Hepatocyte (in vitro differentiated cells): ENCODE data around the gene ADD1.

Experiments used
- EZH2 ChIP-seq: fragments of 200-600 bp; sonication (generic); IDR thresholded peaks from 2 replicates; pipeline ENCODE4 v1.6.1; 2016; ENCODE audit warnings: antibody characterized with exemption, mild to moderate bottlenecking, borderline replicate concordance
- TF ChIP-seq, protein P1 (sequence below): fragments of 200-600 bp; sonication (generic); IDR thresholded peaks from 2 replicates; pipeline ENCODE4 v1.5.1; 2016; ENCODE audit warnings: antibody characterized with exemption, mild to moderate bottlenecking; ENCODE audit not compliant: poor library complexity

DNA sequence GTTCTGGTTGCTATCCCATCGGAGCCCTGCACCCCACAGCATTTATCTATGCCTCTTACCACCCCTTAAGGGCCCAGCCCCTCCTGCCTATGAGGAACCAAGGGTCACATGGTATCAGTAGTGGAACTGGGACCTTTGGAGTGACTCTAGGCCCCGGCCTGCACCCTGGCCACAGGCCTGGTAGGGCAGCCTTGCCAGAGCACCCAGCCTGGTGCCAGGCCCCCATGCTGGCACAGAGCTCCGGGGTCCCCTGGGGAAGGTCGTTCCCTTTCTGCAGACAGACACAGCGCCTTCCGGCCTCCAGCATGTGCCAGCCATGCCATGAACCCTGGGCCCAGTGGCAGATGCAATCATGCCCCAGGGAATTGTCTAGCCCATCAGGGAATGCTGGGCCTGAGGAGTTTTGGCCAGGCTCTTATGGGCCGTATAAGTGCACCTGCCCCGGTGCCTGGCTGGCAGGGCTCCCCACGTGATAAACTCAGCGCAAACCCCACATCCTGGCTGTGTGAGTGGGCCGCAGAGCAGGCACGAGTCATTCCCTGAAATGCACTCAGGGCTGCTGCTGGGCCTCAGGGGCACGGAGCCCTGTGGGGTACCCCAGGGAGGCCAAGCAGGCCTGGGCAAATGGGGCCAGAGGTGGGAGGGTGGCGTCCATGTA is 19.8 kb upstream of the ADD1 start:
- TF ChIP-seq, protein P1, sequence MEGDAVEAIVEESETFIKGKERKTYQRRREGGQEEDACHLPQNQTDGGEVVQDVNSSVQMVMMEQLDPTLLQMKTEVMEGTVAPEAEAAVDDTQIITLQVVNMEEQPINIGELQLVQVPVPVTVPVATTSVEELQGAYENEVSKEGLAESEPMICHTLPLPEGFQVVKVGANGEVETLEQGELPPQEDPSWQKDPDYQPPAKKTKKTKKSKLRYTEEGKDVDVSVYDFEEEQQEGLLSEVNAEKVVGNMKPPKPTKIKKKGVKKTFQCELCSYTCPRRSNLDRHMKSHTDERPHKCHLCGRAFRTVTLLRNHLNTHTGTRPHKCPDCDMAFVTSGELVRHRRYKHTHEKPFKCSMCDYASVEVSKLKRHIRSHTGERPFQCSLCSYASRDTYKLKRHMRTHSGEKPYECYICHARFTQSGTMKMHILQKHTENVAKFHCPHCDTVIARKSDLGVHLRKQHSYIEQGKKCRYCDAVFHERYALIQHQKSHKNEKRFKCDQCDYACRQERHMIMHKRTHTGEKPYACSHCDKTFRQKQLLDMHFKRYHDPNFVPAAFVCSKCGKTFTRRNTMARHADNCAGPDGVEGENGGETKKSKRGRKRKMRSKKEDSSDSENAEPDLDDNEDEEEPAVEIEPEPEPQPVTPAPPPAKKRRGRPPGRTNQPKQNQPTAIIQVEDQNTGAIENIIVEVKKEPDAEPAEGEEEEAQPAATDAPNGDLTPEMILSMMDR: no peak
- no peak for TF ChIP-seq EZH2
